Measurements from ENCODE around the gene CHRNE. TPM values are rescaled to one million over a fixed set of nuclear protein-coding genes. Genes with fewer than 3 reads are reported as not detected.
A peak's percentile ranks its signal among the peaks of the same experiment; 100 is the strongest.

Gene CHRNE
- total RNA-seq, 6 experiments from 2014 or later = 0.07 to 0.15 (median 0.07) TPM; not detected in 3

DNA sequence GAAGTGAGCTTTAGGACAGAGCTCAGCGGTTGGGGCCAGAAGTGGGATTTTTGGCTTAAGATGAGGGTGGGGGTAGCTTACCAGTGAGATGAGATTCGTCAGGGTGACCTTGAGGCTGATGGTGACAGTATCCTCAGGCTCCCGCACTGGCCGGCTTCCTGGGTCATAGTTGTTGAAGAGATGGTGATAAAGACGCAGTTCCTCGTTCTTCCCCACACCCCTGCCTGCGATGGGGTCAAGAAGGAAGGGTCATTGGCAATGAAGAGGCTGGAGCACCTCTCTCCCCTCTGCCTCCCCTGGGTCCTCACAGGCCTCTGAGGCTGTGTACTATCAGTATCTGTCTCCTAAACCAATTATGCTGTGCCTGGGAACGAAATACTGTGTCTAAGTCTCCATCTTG, 358 bp downstream of the CHRNE start:
- no peak for TF ChIP-seq CTCF (IDR thresholded peaks at IDR 0.05)
- Mint-ChIP-seq H3K9me3 (no peaks in the 10 kb centered on the region), H3K4me1 (ENCODE audit: low read depth) (peaks cover 6% of the 10 kb centered on the region; the same call in 1 of the 2 replicates), H3K4me3 (no peak overlapping the region), H3K36me3 (ENCODE audit: low read depth) (no peaks in the 10 kb centered on the region), H3K27me3 (ENCODE audit: insufficient read depth) (peaks cover 10% of the 10 kb centered on the region), H3K27ac (no peak overlapping the region)
- no peak for DNase-seq

GRCh38 chr17:4901648-4902344, 1.1 kb downstream of the CHRNE start:
- TF ChIP-seq CTCF (IDR thresholded peaks at IDR 0.05) = no peak
- H3K4me3 Mint-ChIP-seq = no peak overlapping the region
- no peaks in the 10 kb centered on the region for H3K9me3 Mint-ChIP-seq
- H3K36me3 Mint-ChIP-seq (ENCODE audit: low read depth) = no peaks in the 10 kb centered on the region
- DNase-seq = no peak
- H3K4me1 Mint-ChIP-seq (ENCODE audit: low read depth) = peaks cover 6% of the 10 kb centered on the region; the same call in 1 of the 2 replicates
- H3K27me3 Mint-ChIP-seq (ENCODE audit: insufficient read depth) = peaks cover 8% of the 10 kb centered on the region
- no peak overlapping the region for H3K27ac Mint-ChIP-seq

DNA sequence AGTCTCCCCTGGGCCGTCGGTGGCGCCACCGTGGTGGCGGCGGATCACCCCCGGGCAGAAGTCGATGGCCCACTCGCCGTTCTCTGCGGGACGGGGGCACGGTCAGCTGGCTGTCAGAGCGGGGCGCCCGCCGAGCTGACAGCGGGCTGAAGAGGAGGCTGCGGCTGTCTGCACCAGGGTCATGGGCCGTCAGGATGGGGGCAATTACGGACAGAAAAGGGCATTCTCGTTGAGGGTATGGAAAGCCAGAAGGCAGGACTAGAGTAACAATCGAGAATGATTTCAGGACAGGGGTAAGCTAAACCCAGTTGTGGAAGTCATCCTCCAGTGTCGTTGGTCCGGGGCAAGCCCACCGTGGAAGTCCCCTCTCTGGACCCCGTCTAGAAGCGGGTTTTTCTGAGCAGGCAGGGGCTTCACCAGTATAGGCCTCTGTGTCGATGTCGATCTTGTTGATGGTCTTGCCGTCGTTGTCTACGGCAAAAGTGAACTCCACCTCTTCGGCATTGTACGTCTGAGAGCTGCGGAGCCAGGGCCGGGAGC, 1.7 kb downstream of the CHRNE start:
- Mint-ChIP-seq H3K9me3 (no peaks in the 10 kb centered on the region), H3K4me1 (ENCODE audit: low read depth) (peaks cover 6% of the 10 kb centered on the region; the same call in 1 of the 2 replicates), H3K27ac (no peak overlapping the region), H3K27me3 (ENCODE audit: insufficient read depth) (peaks cover 7% of the 10 kb centered on the region), H3K4me3 (no peak overlapping the region), H3K36me3 (ENCODE audit: low read depth) (no peaks in the 10 kb centered on the region)
- TF ChIP-seq CTCF (IDR thresholded peaks at IDR 0.05) = no peak
- DNase-seq = no peak

GRCh38 chr17:4900231-4901107, 2.4 kb downstream of the CHRNE start:
- Mint-ChIP-seq H3K4me1 (ENCODE audit: low read depth) (peaks cover 6% of the 10 kb centered on the region; the same call in 1 of the 2 replicates), H3K9me3 (no peaks in the 10 kb centered on the region), H3K27ac (no peak overlapping the region), H3K36me3 (ENCODE audit: low read depth) (0 out of 2 replicates have a peak, but pooled peaks cover 4% of the 10 kb centered on the region), H3K27me3 (ENCODE audit: insufficient read depth) (peaks cover 5% of the 10 kb centered on the region), H3K4me3 (no peak overlapping the region)
- no peak for TF ChIP-seq CTCF (IDR thresholded peaks at IDR 0.05)
- DNase-seq = no peak

- no peak for TF ChIP-seq CTCF (IDR thresholded peaks at IDR 0.05)
- peak; percentile 3 for DNase-seq
- peak within 1 kb of the TSS; percentile 71 for H3K4me3 Mint-ChIP-seq
- H3K4me1 Mint-ChIP-seq (ENCODE audit: low read depth) = peaks cover 6% of the 10 kb centered on the region; the same call in 1 of the 2 replicates
- H3K36me3 Mint-ChIP-seq (ENCODE audit: low read depth) = 0 out of 2 replicates have a peak, but pooled peaks cover 10% of the 10 kb centered on the region
- H3K27me3 Mint-ChIP-seq (ENCODE audit: insufficient read depth) = peaks cover 5% of the 10 kb centered on the region
- peak within 1 kb of the TSS; percentile 26 for H3K27ac Mint-ChIP-seq
- H3K9me3 Mint-ChIP-seq = no peaks in the 10 kb centered on the region
These were observed 3.3 kb downstream of the CHRNE start, which contains the start of gene C17orf107 for GRCh38 chr17:4899341-4900230. Gene C17orf107, plus strand, starts transcription at chr17:4899536. Its CDS starts 227 bp downstream, at chr17:4899763.

Measured in HFFc6 (cell line).